ENCODE measurements around the gene TEAD1.

Gene TEAD1

GRCh38 chr11:12813371-12814225 is 139.4 kb downstream of the TEAD1 start:
- Histone ChIP-seq H4K20me1 (ENCODE audit: control insufficient read depth, insufficient read depth, low read depth, low read length) (no peaks in the 10 kb centered on the region), H3K27ac (ENCODE audit: low read depth, low read length) (no peak overlapping the region), H3K36me3 (ENCODE audit: control insufficient read depth, low read length) (no peaks in the 10 kb centered on the region), H3K4me3 (ENCODE audit: low read length) (no peak overlapping the region), H3K79me2 (ENCODE audit: control insufficient read depth, low read length) (no peaks in the 10 kb centered on the region), H3K4me2 (ENCODE audit: low read length) (no peak overlapping the region), H3K9me2 (replicated peaks; ENCODE audit: control insufficient read depth, low read length) (no peaks in the 10 kb centered on the region), H3F3A (ENCODE audit: control insufficient read depth, insufficient read depth) (no peaks in the 10 kb centered on the region), H3K9me3 (ENCODE audit: control insufficient read depth, insufficient read depth, low read length) (no peaks in the 10 kb centered on the region), H3K27me3 (ENCODE audit: control insufficient read depth, low read length) (no peaks in the 10 kb centered on the region), H3K4me1 (ENCODE audit: control insufficient read depth, low read length) (no peaks in the 10 kb centered on the region)
- TF ChIP-seq CTCF (IDR thresholded peaks at IDR 0.05; ENCODE audit: low read depth, low read length, poor library complexity, severe bottlenecking): no peak
- no peak for TF ChIP-seq EZH2phosphoT487 (IDR thresholded peaks at IDR 0.05; ENCODE audit: borderline replicate concordance, low read length)

GRCh38 chr11:12815129-12815480 is 140.9 kb downstream of the TEAD1 start:
- no peak overlapping the region for H3K27ac ChIP-seq (ENCODE audit: low read depth, low read length)

GRCh38 chr11:12815931-12816494 is 141.8 kb downstream of the TEAD1 start:
- H3K4me3 ChIP-seq (ENCODE audit: low read length): no peak overlapping the region
- no peak overlapping the region for H3K4me2 ChIP-seq (ENCODE audit: low read length)
- H3K79me2 ChIP-seq (ENCODE audit: control insufficient read depth, low read length): no peaks in the 10 kb centered on the region
- no peaks in the 10 kb centered on the region for H3K36me3 ChIP-seq (ENCODE audit: control insufficient read depth, low read length)
- no peaks in the 10 kb centered on the region for H4K20me1 ChIP-seq (ENCODE audit: control insufficient read depth, insufficient read depth, low read depth, low read length)
- H3K27me3 ChIP-seq (ENCODE audit: control insufficient read depth, low read length): no peaks in the 10 kb centered on the region
- no peaks in the 10 kb centered on the region for H3F3A ChIP-seq (ENCODE audit: control insufficient read depth, insufficient read depth)
- H3K9me3 ChIP-seq (ENCODE audit: control insufficient read depth, insufficient read depth, low read length): no peaks in the 10 kb centered on the region
- no peaks in the 10 kb centered on the region for H3K4me1 ChIP-seq (ENCODE audit: control insufficient read depth, low read length)
- TF ChIP-seq CTCF (IDR thresholded peaks at IDR 0.05; ENCODE audit: low read depth, low read length, poor library complexity, severe bottlenecking) (no peak), EZH2phosphoT487 (IDR thresholded peaks at IDR 0.05; ENCODE audit: borderline replicate concordance, low read length) (no peak)
- H3K27ac ChIP-seq (ENCODE audit: low read depth, low read length): no peak overlapping the region
- H3K9me2 ChIP-seq (replicated peaks; ENCODE audit: control insufficient read depth, low read length): no peaks in the 10 kb centered on the region

More at GRCh38 chr11:12815129-12815480, 140.9 kb downstream of the TEAD1 start:
- TF ChIP-seq CTCF (IDR thresholded peaks at IDR 0.05; ENCODE audit: low read depth, low read length, poor library complexity, severe bottlenecking): no peak
- TF ChIP-seq EZH2phosphoT487 (IDR thresholded peaks at IDR 0.05; ENCODE audit: borderline replicate concordance, low read length): no peak
- H3K36me3 ChIP-seq (ENCODE audit: control insufficient read depth, low read length): no peaks in the 10 kb centered on the region
- no peaks in the 10 kb centered on the region for H3F3A ChIP-seq (ENCODE audit: control insufficient read depth, insufficient read depth)
- H3K27me3 ChIP-seq (ENCODE audit: control insufficient read depth, low read length): no peaks in the 10 kb centered on the region
- H3K9me2 ChIP-seq (replicated peaks; ENCODE audit: control insufficient read depth, low read length): no peaks in the 10 kb centered on the region
- H3K4me2 ChIP-seq (ENCODE audit: low read length): no peak overlapping the region
- no peaks in the 10 kb centered on the region for H3K4me1 ChIP-seq (ENCODE audit: control insufficient read depth, low read length)
- no peaks in the 10 kb centered on the region for H4K20me1 ChIP-seq (ENCODE audit: control insufficient read depth, insufficient read depth, low read depth, low read length)
- no peaks in the 10 kb centered on the region for H3K79me2 ChIP-seq (ENCODE audit: control insufficient read depth, low read length)
- H3K9me3 ChIP-seq (ENCODE audit: control insufficient read depth, insufficient read depth, low read length): no peaks in the 10 kb centered on the region
- no peak overlapping the region for H3K4me3 ChIP-seq (ENCODE audit: low read length)
